Mesothelial cell of epicardium (in vitro differentiated cells): ENCODE results near the gene DOCK10. TPM values are rescaled to one million over a fixed set of nuclear protein-coding genes. Genes with fewer than 3 reads are reported as not detected.

Experiments
- DNase-seq, 2 experiments: peaks; one replicate each; pipeline ENCODE4 v3.0.0; 2021; ENCODE audit warnings: low spot score in 2 of 2; ENCODE audit not compliant: unreplicated experiment in 2 of 2
- H3K27ac Mint-ChIP-seq: 2 replicates; pipeline ENCODE4 v1.8.0; 2021; ENCODE audit warnings: mixed read lengths
- H3K27me3 Mint-ChIP-seq: 2 replicates; pipeline ENCODE4 v1.8.0; 2021; ENCODE audit warnings: low read depth, mixed read lengths
- H3K36me3 Mint-ChIP-seq: 2 replicates; pipeline ENCODE4 v1.8.0; 2021; ENCODE audit warnings: mixed read lengths
- H3K4me1 Mint-ChIP-seq: 2 replicates; pipeline ENCODE4 v1.8.0; 2021; ENCODE audit warnings: mixed read lengths
- H3K4me3 Mint-ChIP-seq: 2 replicates; pipeline ENCODE4 v1.8.0; 2021; ENCODE audit warnings: mild to moderate bottlenecking, moderate library complexity, mixed read lengths
- H3K9me3 Mint-ChIP-seq: 2 replicates; pipeline ENCODE4 v1.8.0; 2021; ENCODE audit warnings: mixed read lengths
- CTCF ChIP-seq: fragments of 200-600 bp; sonication (generic); IDR thresholded peaks from one replicate; pipeline ENCODE4 v1.5.0; 2021; ENCODE audit warnings: antibody characterized with exemption; ENCODE audit not compliant: unreplicated experiment
- total RNA-seq: library from RNA; stranded (reverse); gene quantifications from 3 replicates; pipeline ENCODE4 v1.2.1, GENCODE V29; 2021

Gene DOCK10
- total RNA-seq, 1 donor from 2014 or later, result 2.4 TPM

DNA sequence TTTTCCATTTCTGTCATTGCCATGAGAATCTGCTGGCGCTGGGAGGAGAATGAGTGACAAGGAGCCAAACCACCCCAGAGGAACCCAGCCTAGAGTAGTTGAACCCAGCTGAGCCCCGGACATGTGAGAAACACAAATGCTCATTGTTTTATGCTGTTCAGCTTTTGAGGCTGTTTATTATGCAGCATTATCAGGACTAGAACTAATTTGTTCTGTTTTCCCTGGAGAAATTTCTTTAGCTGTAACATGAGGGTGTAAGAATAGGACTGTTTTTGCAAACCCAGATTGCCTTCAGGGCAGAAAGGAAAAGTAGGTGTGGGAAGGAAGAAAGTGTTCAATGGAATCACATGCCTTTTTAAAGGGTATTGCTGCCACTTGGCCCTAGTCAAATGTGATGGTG, 28.5 kb upstream of the DOCK10 start:
- peaks cover 13% of the 10 kb centered on the region for H3K27me3 Mint-ChIP-seq

DNA sequence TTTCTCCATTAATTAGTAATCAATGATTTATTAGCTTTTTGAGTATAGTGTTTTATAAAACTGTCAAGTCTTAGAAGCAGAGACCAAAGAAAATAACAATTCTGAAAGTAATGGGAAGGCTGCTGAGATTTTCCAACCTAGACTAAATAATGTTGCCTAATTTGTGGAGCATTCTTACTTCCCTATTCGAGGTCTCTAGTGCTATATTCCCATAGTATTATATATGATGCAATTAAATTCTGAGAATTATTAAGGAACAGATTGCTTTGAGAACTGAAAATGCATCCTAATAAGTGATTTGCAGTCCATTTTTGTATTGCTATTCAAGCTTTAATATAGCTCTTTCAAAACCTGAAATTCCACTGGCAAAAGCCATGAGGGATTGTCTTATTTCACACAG, 27.7 kb upstream of the DOCK10 start:
- H3K9me3 Mint-ChIP-seq, result peaks cover 21% of the 10 kb centered on the region
- no peak overlapping the region for H3K27ac Mint-ChIP-seq
- no peaks in the 10 kb centered on the region for H3K36me3 Mint-ChIP-seq
- H3K4me1 Mint-ChIP-seq, result no peaks in the 10 kb centered on the region
- DNase-seq, result no peak
- H3K27me3 Mint-ChIP-seq, result peaks cover 10% of the 10 kb centered on the region
- H3K4me3 Mint-ChIP-seq, result no peak overlapping the region
- TF ChIP-seq CTCF, result no peak

More for the DNA sequence above, 28.5 kb upstream of the DOCK10 start:
- Mint-ChIP-seq H3K36me3 (no peaks in the 10 kb centered on the region), H3K9me3 (peaks cover 21% of the 10 kb centered on the region), H3K4me1 (no peaks in the 10 kb centered on the region), H3K27ac (no peak overlapping the region), H3K4me3 (no peak overlapping the region)
- DNase-seq, result no peak
- no peak for TF ChIP-seq CTCF

- peaks cover 13% of the 10 kb centered on the region for H3K27me3 Mint-ChIP-seq
- H3K36me3 Mint-ChIP-seq, result no peaks in the 10 kb centered on the region
- H3K27ac Mint-ChIP-seq, result no peak overlapping the region
- H3K4me1 Mint-ChIP-seq, result no peaks in the 10 kb centered on the region
- no peak for DNase-seq
- no peak for TF ChIP-seq CTCF
- peaks cover 21% of the 10 kb centered on the region for H3K9me3 Mint-ChIP-seq
- no peak overlapping the region for H3K4me3 Mint-ChIP-seq
These were observed 27.2 kb upstream of the DOCK10 start for GRCh38 chr2:225069477-225069876.

- no peak for TF ChIP-seq CTCF
- Mint-ChIP-seq H3K4me3 (no peak overlapping the region), H3K4me1 (no peaks in the 10 kb centered on the region), H3K36me3 (no peaks in the 10 kb centered on the region), H3K27ac (no peak overlapping the region), H3K27me3 (peaks cover 4% of the 10 kb centered on the region), H3K9me3 (peaks cover 21% of the 10 kb centered on the region)
- DNase-seq, result no peak
These were observed 23.6 kb upstream of the DOCK10 start for GRCh38 chr2:225065882-225066281.

DNA sequence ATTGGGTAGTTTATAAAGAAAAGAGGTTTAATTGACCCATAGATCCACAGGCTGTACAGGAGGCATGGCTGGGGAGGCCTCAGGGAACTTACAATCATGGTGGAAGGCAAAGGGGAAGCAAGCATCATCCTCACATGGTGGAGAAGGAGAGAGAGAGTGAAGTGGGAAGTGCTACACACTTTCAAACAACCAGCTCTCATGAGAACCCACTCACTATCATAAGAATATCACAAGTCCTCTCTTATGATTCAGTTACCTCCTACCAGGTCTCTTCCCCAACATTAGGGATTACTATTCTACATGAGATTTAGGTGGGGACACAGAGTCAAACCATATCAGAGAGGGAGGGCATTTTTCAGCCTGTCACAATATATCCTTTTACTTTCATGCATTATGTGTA, 22.7 kb upstream of the DOCK10 start:
- no peak overlapping the region for H3K4me3 Mint-ChIP-seq
- H3K4me1 Mint-ChIP-seq, result no peaks in the 10 kb centered on the region
- DNase-seq, result no peak
- TF ChIP-seq CTCF, result no peak
- H3K27me3 Mint-ChIP-seq, result peaks cover 5% of the 10 kb centered on the region
- no peak overlapping the region for H3K27ac Mint-ChIP-seq
- no peaks in the 10 kb centered on the region for H3K36me3 Mint-ChIP-seq
- H3K9me3 Mint-ChIP-seq, result peaks cover 21% of the 10 kb centered on the region

GRCh38 chr2:225064362-225064761, 22.1 kb upstream of the DOCK10 start:
- peaks cover 21% of the 10 kb centered on the region for H3K9me3 Mint-ChIP-seq
- no peaks in the 10 kb centered on the region for H3K36me3 Mint-ChIP-seq
- no peak overlapping the region for H3K27ac Mint-ChIP-seq
- no peak overlapping the region for H3K4me3 Mint-ChIP-seq
- DNase-seq, result no peak
- TF ChIP-seq CTCF, result no peak
- H3K27me3 Mint-ChIP-seq, result peaks cover 5% of the 10 kb centered on the region
- no peaks in the 10 kb centered on the region for H3K4me1 Mint-ChIP-seq
